ENCODE data around the gene FAM171A1.
"Not testable (repeated sequence)": the region's sequence is repeated elsewhere in the genome, so short reads cannot be mapped to it uniquely, and the experiment has no call there.

The FAM171A1 gene

DNA sequence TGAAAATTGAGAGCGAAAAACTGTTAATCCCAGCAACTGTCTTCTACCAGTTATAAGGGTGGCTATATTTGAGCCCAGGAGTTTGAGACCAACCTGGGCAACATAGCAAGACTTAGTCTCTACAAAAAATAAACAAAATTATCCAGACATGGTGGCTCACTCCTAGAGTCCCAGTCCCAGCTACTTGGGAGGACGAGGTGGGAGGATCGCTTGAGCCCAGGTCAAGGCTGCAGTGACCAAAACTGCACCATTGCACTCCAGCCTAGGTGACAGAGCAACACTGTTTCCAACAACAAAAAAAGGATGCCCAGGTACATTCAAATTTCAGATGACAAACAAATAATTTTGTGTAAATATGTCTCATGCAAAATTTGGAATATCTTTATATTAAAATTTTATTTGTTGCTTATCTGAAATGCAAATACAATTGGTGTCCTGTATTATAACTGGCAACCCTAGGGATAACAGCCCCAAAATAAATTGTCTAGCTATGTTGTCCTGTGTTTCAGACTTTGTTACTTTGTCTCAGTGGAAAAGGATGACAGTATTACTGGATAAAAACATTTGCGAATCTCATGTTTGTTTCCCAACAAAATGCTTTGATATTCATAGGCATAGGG is 26.7 kb downstream of the FAM171A1 start:
- no peak for DNase-seq

DNA sequence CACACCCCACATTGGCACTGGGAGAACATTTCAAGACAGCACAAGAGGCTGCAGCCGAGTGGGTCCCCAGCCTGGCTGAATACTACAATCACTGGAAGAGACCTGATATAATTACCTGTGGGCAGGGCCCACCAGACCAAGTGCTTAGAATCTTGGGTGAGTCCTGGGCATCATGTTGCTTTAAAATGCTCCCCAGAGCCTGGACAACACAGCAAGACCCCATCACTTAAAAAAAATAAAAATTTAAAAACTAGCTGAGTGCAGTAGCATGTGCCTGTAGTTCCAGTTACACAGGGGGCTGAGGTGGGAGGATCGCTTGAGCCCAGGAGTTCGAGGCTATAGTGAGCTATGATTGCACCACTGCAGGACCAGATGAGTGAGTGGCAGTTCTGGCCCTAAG is 28.1 kb downstream of the FAM171A1 start:
- DNase-seq = no peak

DNA sequence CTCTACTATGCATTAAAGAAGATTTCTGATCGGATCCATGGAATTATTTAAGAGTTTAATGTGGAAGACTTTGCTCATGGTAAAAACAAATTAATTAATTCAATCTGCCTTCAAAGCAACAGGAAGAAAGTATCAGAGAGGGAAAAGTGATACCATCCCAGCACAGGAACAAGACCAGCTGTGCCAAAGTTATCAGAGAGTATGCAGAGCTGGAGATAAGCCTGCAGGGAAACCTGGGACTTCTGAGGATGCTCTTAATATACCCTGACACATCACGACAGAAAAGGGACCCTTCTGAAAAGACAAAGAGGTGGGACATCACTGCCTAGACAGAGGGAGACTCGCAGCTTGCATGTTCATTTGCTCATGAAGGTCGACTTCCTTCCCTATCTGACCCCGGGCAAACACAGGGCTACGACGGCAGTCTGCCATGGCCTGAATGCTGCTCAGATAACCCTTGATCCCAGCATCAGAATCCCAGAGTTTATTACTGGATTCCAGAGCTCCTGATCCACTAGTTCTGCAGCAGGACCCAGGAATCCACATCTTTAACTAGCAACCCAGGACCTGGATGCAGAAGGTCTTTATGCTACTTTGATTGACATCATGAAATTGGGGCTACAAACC is 29.5 kb downstream of the FAM171A1 start:
- DNase-seq = no peak

GRCh38 chr10:15339892-15340291 is 31.2 kb downstream of the FAM171A1 start:
- no peak for DNase-seq

DNA sequence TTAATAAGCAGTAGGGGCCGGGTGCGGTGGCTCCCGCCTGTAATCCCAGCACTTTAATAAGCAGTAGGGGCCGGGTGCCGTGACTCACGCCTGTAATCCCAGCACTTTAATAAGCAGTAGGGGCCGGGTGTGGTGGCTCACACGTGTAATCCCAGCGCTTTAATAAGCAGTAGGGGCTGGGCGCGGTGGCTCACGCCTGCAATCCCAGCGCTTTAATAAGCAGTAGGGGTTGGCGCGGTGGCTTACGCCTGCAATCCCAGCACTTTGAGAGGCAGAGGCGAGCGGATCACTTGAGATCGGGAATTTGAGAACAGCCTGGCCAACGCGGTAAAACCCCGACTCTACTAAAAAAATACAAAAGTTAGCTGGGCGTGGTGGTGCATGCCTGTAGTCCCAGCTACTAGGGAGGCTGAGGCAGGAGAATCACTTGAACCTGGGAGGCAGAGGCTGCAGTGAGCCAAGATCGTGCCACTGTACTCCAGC is 33.6 kb downstream of the FAM171A1 start:
- DNase-seq = not testable (repeated sequence)

GRCh38 chr10:15336211-15336610 is 34.9 kb downstream of the FAM171A1 start:
- no peak for DNase-seq

DNA sequence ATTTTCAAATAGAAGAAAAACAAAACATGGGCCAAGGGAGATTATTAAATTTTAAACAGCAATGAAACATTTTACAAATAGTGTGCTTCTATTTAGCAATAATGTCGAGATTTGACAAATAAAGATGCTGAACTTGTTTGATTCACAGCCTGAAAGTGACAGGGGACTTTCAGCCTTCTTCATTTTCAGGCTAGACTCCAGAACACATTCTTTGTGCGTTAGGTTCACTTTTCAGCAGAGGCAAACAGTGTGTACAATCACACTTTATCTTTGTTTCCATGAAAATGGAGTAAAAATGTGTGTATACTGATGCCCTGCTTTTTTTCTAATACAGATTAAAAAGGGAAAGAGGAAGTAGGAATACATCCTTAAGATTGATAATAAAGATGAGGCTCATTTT is 35.6 kb downstream of the FAM171A1 start:
- no peak for DNase-seq

DNA sequence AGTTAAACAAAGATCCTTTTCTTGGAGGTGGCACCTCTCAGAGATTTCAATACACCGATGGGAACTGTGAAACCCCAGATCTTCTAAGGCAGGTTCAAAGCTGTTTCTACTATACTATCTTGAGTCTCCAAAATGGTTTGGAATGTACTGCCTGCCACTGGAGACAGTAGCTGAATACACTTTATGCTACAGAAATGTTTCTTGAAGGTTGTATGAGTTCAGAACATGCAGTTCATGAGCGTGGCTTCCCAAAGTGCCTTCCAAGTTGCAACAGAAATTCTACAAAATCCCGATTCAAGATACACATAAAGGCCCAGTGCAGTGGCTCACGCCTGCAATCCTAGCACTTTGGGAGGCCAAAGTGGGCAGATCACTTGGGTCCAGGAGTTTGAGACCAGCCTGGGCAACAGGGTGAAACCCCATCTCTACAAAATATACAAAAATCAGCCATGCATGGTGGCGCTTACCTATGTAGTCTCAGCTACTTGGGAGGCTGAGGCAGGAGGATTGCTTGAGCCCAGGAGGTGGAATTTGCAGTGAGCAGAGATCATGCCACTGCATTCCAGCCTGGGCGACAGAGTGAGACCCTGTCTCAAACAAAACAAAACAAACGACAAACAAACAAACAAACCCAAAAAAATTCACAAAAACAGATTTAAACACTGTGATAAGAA is 36.3 kb downstream of the FAM171A1 start:
- no peak for DNase-seq

GRCh38 chr10:15333909-15334649 is 37.0 kb downstream of the FAM171A1 start:
- no peak for DNase-seq

DNA sequence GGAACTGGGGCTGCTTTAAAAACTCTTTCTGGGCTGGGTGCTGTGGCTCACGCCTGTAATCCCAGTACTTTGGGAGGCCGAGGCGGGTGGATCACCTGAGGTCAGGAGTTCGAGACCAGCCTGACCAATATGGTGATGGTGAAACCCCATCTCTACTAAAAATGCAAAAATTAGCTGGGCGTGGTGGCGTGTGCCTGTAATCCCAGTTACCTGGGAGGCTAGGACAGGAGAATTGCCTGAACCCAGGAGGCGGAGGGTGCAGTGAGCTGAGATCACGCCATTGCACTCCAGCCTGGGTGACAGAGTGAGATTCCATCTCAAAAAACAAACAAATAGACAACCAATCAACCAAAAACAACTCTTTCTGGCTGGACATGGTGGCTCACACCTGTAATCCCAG is 37.9 kb downstream of the FAM171A1 start:
- not testable (repeated sequence) for DNase-seq

DNA sequence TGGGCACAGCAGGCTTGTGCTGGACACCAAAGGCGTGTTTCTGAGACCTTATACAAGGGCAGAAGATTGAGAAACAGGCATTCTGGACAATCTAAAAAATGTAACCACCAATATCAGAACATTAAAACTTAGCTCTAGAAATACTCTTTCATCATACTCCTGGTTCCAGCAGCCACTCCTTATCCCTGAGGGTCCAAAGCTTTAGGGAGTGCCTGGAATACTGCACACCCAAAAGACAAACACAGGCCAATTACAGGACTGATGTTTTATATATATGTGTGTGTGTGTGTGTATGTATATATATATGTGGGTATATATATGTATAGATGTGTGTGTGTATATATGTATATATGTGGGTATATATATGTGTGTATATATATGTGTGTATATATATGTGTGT is 39.6 kb downstream of the FAM171A1 start:
- DNase-seq = no peak

GRCh38 chr10:15329437-15329836 is 41.7 kb downstream of the FAM171A1 start:
- no peak for DNase-seq

DNA sequence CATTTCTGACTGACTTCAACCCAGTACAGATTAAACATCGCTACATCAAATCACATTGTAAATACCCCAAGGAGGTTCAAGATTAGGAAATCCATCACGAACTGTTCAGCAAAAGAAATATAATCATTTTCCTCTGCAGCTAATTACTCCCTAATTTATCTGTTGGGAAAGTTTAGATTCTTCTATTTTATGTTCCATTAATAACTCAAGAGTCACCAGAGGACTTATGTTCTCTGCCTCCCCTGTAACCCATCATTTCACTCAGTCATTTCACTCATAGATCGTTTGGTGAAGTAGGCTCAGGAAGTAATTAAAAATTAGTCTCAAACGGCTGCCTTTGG is 45.2 kb downstream of the FAM171A1 start:
- no peak for DNase-seq

GRCh38 chr10:15325243-15325943 is 45.7 kb downstream of the FAM171A1 start:
- no peak for DNase-seq

- DNase-seq = no peak
Measured at GRCh38 chr10:15324611-15325010, 46.5 kb downstream of the FAM171A1 start.

GRCh38 chr10:15324113-15324512 is 47.0 kb downstream of the FAM171A1 start:
- no peak for DNase-seq

DNA sequence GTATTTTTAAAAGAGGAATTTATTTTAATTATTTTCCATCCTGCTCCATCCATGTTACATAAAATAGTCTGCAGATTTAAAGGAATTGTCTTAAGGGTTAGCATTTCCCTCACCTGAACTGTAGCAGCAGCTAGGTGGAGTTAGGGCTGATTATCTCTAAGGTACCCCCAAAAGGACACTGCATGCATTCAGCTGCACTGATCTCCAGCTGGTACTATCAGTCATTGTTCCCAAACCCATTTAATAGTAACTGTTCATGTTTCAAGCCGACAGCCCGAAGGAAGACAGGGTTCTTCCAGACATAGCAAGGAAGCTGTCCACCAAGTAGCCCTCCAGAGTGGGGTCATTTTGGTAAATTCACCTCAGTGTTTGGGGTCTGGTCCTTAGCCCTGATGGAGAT is 48.7 kb downstream of the FAM171A1 start:
- no peak for DNase-seq

- no peak for DNase-seq
Measured at GRCh38 chr10:15321431-15322341, 49.4 kb downstream of the FAM171A1 start.

DNA sequence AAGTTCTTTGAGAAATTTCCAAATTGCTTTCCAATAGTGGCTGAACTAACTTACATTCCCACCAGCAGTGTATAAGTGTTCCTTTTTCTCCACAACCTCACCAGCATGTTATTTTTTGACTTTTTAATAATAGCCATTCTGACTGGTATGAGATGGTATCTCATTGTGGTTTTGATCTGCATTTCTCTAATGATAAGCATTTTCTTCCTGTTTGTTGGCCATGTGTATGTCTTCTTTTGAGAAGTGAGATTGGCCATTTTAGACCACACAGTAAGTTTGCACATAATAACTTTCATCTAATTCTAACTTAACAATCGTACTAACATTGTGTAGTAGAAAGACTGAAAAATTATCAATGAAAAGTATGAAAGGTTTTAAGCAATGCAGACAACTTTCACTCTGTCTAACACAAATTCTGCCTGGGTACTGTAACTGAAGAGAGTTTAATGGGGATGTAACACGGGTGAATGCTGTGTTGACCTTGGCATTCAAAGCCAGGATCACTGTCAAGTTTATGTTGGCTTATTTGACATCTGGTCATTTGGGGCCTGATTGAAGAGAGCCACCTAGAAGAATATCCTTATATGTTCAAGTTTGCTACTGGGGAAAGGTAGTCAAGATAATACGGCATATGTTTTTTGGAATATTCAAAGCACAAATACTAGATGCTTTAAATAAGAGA is 50.4 kb downstream of the FAM171A1 start:
- DNase-seq = no peak

GRCh38 chr10:15320118-15320517 is 51.0 kb downstream of the FAM171A1 start:
- no peak for DNase-seq

DNA sequence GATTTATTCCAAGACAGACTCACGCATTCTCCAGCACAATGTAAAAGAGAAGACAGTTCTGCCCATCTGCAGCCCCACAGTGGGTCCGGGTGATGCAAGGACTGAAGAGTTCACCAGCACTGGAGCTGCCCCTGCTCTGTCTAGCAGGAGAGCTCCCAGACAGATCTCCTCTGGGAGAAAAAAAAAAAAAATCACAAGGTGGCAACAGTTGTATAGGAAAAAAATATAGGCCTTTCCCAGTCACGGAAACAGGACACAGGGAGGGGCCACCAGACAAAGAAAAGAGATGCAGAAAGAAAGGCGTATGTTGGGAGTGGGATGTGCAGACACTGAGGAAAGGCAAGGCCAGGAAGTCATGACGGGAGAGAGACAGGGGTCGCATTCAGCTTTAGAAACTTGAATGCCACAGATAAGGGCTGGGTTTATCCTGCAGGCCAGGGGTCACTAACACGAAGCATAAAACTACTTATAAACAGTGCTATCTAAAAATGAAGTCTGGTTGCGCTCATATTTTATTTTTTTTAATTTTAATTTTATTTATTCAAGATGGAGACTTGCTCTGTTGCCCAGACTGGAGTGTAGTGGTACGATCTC is 54.1 kb downstream of the FAM171A1 start:
- DNase-seq = no peak
